DND-41 (cell line): ENCODE data around the gene C22orf15.

Experiments
- CTCF ChIP-seq: IDR thresholded peaks from 2 replicates; pipeline ENCODE4 v1.5.1; 2012; ENCODE audit warnings: borderline replicate concordance, low read length, moderate library complexity, mild to moderate bottlenecking; ENCODE audit not compliant: poor library complexity, severe bottlenecking; ENCODE audit errors: extremely low read depth
- EZH2 ChIP-seq: IDR thresholded peaks from 3 replicates; pipeline ENCODE4 v1.6.1; 2012; ENCODE audit warnings: borderline replicate concordance, low read depth, mild to moderate bottlenecking, moderate library complexity, low read length, inconsistent platforms; ENCODE audit not compliant: severe bottlenecking

- TF ChIP-seq CTCF, result no peak
- TF ChIP-seq EZH2, result no peak
These were observed 10.6 kb upstream of the C22orf15 start for GRCh38 chr22:23752090-23752691.
